SH-SY5Y (cell line): Measurements from ENCODE around the gene TNS3.

Experiments
- GATA2 ChIP-seq: IDR thresholded peaks from 2 replicates; pipeline ENCODE4 v1.6.1; 2011; ENCODE audit warnings: mild to moderate bottlenecking, low read depth, low read length
- GATA3 ChIP-seq: IDR thresholded peaks from 2 replicates; pipeline ENCODE4 v1.6.1; 2011; ENCODE audit warnings: low read depth, mild to moderate bottlenecking, low read length, moderate library complexity

The TNS3 gene

DNA sequence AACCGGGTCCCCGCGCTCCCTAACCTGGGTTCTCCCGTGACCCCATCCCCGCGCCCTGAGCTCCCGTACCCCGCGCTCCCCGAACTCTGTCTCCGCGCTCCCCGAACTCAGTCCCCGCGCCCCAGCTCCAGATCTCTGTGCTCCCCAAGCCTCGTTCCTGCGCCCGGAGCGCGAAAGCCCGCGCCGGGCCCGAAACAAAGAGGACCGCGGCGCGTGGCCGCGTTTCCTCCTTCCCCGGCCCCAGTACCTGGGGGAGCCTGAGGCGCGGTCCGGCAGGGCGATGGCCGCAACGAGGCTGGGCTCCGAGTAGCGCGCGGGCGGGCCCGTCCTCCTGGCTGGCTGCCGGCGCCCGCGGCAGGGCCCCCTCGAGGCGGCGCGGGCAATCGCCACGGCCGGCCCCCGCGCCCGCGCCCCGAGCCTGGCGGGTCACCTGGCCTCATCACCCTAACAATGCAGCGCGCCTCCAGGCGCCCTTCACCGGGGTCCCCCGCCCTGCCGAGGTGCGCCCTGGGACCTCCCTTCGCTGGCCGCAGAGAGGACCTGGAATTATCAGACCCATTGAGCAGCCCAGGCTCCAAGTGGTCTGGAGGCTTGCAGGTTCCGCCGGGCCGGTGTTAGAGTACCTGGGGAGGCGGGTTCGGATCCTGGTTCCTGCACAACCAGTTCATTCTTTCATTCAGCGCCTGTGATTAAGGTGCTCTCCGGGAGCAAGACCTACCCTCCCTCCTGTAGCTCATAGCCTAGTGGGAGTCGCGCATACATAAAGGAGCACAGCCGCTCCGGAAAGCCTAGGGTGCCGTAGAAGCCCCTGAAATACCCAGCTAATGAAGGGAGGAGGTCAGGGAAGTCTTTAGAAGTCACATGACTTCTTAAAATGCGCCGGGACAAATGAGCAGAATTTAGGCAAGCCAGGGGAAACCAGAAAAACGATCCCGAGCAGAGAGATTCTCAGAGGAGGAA is at the start of gene TNS3:
Gene TNS3 (minus strand): TSS at position 308 of the 960 bp plus-strand sequence. CDS start 142,475 bp downstream, outside the sequence.
- no peak for TF ChIP-seq GATA2
- no peak for TF ChIP-seq GATA3

DNA sequence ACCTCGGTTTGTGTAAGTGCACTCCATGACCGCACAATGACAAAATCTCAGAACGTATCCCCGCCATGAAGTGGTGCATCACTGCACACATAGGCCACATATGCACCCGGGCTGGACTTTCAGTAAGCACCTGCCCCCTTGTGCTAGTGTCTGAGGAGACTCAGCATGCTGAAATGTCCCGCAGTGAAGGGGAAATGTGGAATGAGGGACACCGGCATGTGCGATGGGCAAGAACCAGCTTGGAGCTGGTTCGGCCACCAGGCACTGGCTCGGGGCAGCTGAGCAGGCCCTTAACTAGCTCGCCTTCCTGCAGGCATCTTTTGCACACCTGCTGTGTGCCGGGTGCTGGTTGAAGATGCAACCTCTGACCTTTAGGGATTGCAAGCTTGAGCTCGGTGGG is 49.8 kb upstream of the TNS3 start:
- TF ChIP-seq GATA3 (no peak), GATA2 (no peak)

DNA sequence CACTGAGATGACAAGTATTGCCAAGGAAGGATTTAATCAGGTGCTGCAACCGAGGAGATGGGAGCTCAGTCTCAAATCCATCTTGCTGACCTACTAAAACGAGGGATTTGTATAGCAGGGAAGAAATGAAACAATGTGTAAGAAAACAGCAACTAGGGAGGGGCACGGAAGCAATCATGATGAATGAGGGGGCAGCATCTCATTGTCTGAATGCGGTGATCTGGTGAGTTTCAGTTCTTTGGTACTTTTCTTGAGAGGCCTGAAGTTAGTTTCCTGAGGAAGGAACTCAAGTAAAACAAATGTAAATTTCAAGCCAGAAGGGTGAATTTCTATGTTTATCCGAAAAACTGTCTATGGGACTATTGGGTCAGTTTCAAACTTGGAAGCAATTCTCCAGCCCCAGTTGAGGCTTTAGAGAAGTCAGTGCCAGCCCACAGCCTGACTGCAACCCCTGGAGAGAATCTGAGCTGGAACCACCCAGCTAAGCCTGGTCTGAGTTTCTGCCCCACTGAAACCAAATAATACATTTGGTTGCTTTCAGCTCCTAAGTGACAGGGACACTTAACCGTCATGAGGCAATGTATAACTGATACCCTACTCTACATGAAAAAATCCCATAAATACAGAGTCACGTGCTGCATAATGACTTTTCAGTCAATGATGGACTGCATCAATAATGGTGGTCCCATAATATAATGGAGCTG is 45.8 kb upstream of the TNS3 start:
- TF ChIP-seq GATA3 (no peak), GATA2 (no peak)

DNA sequence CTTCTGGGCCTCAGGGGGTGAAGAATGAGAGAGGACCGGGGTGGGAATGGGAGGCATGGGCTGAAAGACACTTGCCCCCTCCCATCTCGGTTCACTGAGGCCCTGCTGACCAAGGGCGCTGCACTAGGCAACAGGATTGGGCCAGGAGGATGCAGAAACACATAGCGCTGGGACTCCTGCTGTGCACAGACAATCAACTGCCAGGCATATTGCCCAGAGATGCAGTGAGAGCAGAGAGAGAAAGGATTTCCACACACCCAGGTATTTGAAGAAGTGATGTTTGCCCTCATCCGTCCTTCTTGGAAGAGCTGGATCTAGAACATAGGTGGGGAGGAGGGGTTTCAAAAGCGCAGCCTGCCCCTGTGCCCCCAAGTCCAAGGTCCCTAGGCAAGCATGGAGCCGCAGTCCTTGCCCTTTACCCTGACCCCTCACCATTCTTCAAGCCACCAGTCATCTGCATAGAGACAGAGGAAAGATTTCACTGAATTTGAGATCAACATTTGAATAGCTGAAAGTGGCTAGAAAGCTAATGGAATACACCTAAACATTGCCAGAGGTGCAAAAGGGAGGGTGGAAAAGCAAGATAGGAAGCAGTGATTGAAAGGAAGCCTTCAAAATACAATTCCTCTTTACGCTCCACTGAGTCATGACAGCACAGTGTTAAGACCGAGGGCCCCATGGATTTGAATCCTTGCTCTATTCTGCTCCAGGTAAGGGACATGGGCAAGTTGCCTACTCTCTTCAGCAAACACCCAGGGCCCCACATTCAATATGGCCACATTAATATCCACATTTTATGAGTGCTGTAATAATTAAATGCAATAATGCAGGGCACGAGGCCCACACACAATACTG is 44.2 kb upstream of the TNS3 start:
- TF ChIP-seq GATA2, result no peak
- no peak for TF ChIP-seq GATA3

DNA sequence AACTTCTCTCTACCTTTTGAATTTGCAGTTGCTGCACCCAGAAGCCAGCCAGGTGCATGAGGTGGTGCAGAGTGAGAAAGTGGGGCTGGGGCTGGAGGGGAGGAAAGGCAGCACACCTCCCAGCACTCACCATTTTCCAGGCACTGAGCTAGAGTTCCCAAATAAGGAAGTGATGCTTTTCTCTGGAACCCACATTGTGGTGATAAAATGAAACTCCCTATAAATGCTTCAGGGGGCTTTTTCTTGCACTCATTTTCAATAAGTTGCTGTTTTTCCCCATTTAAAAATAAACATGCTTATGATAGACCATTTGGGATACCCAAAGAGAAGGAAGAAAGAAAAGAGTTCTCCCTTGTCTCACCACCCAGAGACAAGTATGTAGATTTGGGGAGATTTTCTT is 42.8 kb upstream of the TNS3 start:
- no peak for TF ChIP-seq GATA3
- no peak for TF ChIP-seq GATA2

DNA sequence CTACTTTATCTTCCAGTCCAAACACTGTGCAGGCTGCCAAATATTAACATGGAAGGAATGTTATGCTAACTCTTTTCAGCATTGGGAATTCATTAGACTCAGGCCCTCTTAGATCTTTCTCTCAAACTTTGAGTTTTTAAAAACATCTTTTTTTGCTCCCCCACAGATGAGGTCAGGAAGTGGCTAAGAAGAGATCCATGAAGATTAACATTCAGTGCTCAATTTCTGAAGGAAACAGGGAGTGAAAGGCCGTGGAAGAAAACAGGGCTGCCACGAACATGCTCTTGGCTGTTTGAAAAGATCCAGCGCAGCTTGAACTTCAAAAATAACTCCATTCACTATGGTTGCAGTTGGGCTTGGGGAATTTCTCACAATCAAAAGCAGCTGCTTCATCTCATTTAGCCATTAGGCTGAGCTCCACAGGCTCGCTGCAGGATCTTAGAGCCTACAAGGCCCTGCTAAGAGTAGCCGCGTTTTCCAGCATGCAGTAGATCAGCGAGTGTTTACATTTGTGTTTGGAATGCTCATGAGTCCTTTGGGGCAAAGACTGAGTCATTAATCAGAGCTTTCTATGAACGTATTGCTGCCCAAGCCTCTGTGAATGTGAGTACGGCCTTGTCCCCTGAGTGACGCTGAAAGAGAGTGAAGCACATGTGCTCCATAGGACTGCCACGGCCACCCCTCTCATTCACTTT is 41.2 kb upstream of the TNS3 start:
- TF ChIP-seq GATA2 (no peak), GATA3 (no peak)

DNA sequence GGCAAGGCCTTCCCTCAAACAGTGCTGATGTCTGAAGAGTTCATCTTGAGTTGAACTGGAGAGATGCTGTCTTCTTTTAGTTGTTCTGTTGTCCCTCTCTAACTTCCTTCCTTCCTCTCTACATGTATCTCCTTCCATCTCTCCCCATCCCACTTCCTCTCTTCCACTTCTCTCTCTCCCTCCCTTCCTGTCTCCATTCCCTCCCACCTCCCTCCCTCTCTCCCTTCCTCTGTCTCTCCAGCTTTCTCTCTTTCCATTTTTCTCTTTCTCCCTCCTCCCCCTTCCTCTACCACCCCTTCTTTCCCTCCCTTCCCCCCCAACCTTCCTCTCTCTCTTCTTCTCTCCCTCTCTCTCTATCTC is 40.7 kb upstream of the TNS3 start:
- TF ChIP-seq GATA2 (no peak), GATA3 (no peak)

DNA sequence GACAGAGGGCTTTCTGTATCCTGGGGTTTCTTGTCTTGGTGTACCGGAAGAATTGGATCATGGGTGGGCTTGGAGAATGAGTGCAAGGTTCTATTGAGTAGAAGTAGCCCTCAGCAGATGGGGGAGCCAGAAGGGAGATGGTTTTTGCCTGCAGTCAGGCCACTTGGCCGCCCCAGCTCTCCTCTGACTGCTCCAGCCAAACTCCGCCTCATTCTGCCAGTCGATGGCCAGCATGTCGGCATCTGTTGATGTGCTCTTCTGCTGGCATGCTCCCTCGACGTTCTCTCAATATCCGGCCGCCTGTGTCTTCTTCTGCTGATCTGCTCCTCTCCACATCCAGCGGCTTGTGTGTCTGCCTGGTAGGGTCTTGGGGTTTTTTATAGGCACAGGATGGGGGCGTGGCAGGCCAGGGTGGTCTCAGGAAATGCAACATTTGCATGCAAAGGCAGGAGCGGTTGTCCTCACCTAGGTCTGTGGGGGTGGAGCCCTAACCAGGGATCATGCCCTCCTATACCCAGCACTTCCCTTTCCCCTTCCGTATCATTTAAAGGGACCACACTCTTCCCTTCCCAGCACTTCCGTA is 40.2 kb upstream of the TNS3 start:
- no peak for TF ChIP-seq GATA3
- TF ChIP-seq GATA2, result no peak

DNA sequence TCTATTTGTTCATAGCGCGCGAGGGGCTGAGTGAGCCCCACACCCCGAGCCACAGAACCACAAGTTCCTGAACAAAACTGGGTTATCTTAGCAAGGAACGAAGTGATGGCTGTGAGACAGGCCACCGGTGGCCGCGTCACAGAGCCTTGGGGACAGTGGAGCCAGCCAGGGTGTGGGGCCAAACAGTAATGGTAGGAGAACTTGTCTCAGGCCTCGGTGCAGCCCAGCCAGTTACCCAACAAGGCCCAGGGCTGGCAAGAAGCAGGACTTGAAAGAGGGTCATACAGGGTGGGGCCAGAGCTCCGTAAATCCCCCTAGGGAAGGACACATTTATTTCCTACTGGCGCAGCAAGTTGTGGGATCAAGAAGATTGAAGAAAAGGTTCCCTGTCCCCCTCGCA is 39.4 kb upstream of the TNS3 start:
- no peak for TF ChIP-seq GATA2
- TF ChIP-seq GATA3, result no peak

DNA sequence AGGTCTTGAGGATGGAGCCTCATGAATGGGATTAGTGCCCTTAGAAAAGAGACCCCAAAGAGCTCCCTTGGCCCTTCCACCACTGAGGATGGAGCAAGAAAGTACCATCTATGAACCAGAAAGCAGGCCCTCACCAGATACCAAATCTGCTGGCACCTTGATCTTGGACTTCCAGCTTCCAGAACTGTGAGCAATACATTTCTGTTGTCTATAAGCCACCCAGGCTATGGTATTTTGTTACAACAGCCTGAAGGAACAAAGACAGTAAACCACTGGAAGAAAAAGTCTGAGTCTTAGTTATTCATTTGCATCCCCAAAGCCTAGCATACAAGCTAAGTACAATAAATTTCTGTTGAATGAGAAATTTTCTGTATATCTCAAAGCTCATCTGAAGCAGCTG is 37.9 kb upstream of the TNS3 start:
- TF ChIP-seq GATA3, result no peak

DNA sequence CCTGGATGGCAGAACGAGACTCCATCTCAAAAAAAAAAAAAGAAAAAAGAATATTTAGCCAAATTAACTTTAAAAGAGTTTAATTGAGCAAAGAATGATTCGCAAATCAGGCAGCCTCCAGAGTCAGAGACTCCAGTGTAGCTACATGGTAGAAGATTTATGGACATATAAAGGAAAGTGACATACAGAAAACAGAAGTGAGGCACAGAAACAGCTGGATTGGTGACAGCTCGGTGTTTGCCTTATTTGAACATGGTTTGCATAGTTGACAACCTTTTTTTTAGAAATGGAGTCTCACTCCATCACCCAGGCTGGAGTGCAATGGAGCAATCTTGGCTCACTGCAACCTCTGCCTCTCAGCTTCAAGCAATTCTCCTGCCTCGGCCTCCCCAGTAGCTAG is 35.2 kb upstream of the TNS3 start:
- TF ChIP-seq GATA3, result no peak
- no peak for TF ChIP-seq GATA2

DNA sequence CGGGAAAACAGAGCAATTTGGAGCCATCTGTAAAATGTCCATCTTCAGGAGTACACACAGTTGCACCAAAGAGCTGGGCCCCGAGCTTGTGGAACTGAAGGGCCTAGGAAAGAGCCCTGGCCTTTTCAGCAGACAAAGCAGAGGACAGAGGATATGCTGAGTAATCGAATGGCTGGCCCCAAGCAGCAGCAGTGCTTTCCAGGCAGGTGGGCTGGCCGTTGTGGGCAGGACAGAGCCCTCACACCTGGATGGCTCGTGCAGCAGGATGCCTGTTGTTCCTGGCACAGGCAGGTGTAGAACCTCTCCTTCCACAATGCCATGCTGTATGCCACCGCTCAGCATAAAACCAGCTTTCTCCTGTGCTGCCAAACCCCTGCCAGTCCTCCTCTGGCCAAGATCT is 32.5 kb upstream of the TNS3 start:
- TF ChIP-seq GATA2 (no peak), GATA3 (no peak)

DNA sequence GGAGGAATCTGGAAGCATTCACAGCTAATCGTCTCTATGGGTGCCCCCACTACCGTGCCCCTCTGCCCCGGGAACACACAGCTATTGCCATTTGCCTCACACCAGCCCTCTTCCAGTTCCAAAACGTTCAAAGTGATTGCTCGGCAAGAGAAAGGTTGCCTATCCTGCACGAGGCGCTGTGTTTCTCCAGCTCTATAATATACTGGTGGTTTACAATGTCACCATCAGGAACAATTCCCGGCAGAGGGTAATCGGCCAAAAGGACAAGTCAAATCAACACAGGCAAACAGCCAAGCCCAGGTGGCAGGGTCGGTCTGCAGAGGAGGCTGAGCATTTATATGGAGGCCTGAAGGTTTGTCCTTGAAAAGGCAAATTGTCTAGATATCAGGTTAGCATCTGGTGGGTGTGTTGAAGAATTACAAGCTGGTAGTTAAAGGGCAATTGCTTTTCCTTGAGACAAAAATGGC is 29.2 kb upstream of the TNS3 start:
- no peak for TF ChIP-seq GATA3
- TF ChIP-seq GATA2, result no peak
